CD4-positive, alpha-beta T cell treated with Interleukin-2 at 100 ng/mL for 4 hours (primary cell): ENCODE measurements around the gene IRF2BP1.
A peak's percentile ranks its signal among the peaks of the same experiment; 100 is the strongest.

ENCODE experiments used
- DNase-seq: peaks from one replicate; pipeline ENCODE4 v3.0.0-alpha.2; 2020; ENCODE audit warnings: low spot score

Gene IRF2BP1

DNA sequence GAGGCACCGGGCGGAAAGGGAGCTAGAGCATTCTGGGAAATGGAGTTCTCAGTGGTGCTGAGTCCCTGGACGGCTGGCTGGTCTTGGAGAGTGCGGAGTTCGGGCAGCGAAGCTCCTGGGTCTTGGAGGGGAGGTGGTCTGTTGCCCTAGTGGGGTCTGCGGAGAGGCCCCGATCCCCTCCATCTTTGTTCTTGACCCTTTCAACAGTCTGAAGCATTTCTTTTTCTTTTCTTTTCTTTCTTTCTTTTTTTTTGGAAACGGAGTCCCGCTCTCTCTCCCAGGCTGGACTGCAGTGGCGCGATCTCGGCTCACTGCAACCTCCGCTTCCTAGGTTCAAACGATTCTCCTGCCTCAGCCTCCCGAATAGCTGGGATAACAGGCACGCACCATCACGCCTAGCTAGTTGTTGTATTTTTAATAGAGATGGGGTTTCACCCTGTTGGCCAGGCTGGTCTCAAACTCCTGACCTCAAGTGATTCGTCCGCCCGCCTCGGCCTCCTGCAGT is 22.6 kb downstream of the IRF2BP1 start:
- DNase-seq = no peak

DNA sequence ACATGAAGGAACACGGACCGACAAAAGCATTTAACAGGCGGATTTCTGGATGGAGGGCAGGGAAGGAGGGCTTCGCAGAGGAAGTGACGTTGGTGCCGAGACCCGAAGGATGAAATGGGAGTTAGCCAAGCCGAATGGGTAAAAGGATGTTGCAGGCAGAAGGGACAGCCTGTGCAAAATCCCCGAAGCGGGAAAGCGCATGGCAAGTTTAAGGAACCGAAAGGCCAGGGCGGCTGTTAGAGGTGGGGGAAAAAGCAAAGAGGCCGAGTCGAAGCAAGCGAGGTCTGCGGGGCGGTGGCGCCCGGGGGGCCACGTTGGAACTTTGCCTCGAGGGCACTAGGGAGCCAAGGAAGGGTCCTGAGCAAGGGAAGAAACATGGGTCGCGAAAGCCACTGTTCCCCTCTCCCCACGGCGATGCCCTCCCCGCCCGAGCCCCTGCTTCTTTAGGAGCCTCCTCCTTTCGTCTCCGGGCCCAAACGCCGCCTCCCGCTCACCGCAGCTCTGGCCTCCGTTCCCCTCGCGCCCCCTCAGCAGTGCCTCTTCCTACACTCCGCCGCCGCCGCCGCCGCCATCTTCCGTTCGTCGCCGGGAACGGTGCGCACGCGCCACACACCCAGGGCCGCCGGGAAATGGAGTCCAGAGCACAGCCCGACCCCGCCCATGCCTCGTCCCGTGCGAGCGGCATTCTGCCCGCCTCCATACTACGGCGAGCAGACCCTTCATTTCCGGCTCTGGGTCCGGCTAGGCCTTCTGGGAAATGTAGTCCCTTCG is 23.2 kb downstream of the IRF2BP1 start, which contains the start of gene SYMPK:
Gene SYMPK, minus strand, starts transcription at position 584 of the 771 bp plus-strand sequence. CDS start 8,652 bp downstream, outside the sequence.
- peak; percentile 99 for DNase-seq

DNA sequence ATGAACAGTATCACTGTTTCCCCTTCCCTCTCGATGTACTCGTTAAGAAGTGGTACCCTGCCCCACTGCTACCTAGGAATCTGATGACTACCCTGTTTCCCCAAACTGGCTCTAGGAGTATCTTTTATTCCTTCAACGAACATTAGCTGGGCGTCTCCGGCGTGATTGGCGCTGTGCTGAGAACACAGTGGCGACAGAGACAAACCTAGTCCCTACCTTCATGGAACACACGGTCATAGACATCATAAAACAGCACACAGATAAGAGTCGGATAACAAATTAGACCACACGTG is 23.7 kb downstream of the IRF2BP1 start:
- no peak for DNase-seq

DNA sequence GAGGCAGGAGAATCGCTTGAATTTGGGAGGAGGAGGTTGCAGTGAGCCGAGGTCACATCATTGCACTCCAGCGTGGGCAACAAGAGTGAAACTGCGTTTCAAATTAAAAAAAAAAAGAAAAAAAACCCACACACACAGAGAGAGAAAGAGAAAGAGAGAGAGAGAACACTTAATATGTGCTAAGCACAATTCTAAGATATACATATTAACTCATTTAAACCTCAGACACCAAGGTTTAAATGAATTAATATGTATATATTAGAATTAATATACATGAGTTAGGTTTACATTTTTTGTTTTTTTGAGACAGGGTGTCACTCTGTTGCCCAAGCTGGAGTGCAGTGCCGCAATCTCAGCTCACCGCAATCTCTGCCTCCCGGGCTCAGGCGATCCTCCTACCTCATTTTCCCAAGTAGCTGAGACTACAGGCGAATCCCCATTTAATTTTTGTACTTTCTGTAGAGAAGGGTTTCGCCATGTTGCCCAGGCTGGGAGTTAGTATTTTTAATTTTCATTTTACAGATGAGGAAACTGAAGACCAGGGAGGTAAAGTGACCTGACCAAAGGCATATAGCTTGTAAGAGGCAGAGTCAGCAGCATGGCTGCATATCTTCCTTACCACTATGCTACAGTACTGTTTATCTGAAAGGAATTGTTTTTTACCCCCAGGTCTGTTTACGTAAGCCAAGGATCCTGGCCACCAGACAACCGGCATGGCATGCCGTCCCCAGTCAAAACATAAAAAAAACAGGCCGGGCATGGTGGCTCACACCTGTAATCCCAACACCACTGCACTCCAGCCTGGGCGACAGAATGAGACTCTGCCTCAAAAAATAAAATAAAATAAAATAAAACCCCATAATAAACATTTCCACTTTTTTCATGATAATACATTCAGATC is 25.3 kb downstream of the IRF2BP1 start:
- no peak for DNase-seq

GRCh38 chr19:45854167-45854778 is 31.7 kb downstream of the IRF2BP1 start:
- no peak for DNase-seq

GRCh38 chr19:45852983-45853382 is 33.0 kb downstream of the IRF2BP1 start:
- no peak for DNase-seq

GRCh38 chr19:45852145-45852750 is 33.7 kb downstream of the IRF2BP1 start:
- DNase-seq = no peak

- DNase-seq = no peak
These were observed 37.0 kb downstream of the IRF2BP1 start for GRCh38 chr19:45848922-45849321.

GRCh38 chr19:45847663-45848062 is 38.3 kb downstream of the IRF2BP1 start:
- no peak for DNase-seq

- no peak for DNase-seq
These were observed 43.7 kb downstream of the IRF2BP1 start for GRCh38 chr19:45842198-45842597.

GRCh38 chr19:45834970-45835369 is 51.0 kb downstream of the IRF2BP1 start:
- DNase-seq = no peak
